ENCODE data around the gene RCOR1. TPM values are rescaled to one million over a fixed set of nuclear protein-coding genes. Genes with fewer than 3 reads are reported as not detected.

Gene RCOR1
- total RNA-seq, 1 donor, result 23.7 TPM

DNA sequence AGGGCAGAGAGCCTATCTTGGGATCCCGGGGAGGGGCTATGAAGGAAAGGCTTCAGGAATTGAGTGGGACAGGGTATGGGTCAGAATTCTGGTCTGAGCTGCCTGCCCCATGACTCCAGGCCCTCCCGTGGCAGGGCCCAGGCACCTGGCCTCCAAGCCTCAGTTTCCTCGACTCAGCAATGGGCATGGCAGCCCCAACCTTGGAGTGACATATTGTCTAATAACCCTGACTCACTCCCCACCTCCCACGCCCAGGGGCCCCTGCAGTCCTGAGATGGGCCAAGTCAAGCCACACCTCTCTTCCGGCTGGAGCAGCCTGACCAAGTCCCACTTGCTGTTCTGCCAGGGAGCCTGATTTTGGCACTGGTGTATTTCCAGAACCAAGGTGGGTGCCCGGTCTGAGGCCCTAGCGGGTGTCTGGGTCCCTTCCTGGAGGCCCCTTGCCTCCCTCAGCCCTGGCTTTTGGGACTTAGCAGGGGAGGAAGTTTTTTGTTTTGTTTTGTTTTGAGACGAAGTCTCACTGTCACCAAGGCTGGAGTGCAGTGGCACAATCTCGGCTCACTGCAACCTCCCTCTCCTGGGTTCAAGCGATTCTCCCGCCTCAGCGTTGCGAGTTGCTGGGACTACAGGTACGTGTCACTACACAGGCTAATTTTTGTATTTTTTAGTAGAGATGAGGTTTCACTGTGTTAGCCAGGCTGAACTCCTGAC, 40.3 kb upstream of the RCOR1 start:
- no peak for TF ChIP-seq CTCF (IDR thresholded peaks at IDR 0.05; ENCODE audit: insufficient read depth, low read depth, low read length)
- peak; percentile 42 for DNase-seq (ENCODE audit: low read depth)
- H3K4me3 ChIP-seq (ENCODE audit: low read depth, low read length), result no peak overlapping the region

DNA sequence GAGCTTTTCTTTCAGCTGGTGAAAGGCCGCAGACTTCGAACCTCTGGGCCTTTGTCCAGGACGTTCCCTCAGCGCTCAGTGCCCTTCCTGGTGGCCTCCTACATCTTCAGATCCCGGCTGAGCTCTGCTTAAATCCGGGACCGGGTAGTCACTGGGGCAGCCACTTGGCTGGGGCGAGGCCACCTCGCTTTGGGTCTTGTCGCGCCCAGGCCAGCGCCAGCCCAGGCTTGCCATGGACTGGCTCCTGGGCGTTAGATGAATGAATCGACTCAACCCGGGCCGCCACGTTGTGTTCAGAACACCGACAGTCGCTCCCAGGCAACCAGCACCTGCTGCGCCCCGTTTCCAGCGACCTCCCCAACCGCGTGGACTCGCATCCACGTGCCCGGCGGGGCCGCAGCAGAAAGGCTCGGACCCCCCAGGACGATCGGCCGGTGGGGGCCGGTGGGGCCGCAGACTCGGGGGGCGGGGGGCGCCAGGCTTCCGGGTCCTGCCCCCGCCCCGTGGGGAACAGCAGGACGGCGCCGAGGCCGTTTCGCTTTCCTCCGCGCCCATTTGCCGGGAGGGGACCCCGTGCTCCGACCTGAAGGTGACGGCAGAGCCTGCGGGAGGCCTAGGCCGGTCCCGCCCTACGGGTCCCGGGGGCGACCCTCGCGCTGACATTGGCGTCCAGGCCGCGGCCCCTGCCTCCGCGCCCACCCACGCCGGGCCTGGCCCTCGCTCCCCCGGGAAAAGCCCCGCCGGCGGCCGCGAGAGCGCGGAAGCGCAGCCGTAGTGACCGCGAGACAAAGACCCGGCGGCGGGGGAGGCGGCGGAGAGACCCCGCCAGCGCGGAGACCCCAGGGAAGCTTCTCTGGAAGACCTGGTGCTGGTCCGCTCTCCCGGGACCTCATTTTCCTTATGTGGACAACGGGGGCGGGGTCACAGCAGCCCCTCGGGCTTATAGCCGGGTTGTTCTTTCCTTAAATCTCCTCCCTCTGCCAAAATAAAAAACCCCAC, 37.3 kb upstream of the RCOR1 start:
- H3K4me3 ChIP-seq (ENCODE audit: low read depth, low read length), result peak overlapping the region; percentile 62
- no peak for TF ChIP-seq CTCF (IDR thresholded peaks at IDR 0.05; ENCODE audit: insufficient read depth, low read depth, low read length)
- DNase-seq (ENCODE audit: low read depth), result peak; percentile 39

DNA sequence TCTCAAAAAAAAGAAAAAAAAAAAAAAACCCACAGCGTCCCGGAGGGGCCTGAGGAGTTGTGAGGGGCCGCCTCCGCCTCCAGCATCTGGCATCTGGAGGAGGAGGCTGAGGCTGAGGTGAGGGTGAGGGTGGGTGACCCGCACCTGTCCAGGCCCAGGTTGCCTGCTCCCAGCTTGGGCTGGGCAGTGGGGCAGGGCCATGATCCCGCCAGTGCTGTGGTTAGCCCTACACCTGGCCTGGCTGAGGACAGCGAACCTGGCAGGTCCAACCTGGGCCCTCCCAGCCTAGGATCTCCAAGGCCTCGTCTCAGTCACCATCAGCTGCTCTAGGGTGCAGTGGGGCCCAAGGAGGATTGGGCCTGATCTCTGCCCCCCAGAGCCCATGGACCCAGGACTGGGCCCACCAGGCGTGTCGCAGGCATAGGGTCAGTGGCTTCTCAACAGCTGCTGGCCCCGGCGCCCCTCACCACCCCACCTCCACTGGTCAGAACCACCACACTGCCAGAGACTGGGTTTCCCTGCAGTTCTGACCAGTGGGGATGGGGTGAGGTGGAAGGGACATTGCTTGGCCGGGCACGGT, 36.3 kb upstream of the RCOR1 start:
- DNase-seq (ENCODE audit: low read depth), result no peak
- no peak overlapping the region for H3K4me3 ChIP-seq (ENCODE audit: low read depth, low read length)
- no peak for TF ChIP-seq CTCF (IDR thresholded peaks at IDR 0.05; ENCODE audit: insufficient read depth, low read depth, low read length)

- DNase-seq (ENCODE audit: low read depth), result no peak
- TF ChIP-seq CTCF (IDR thresholded peaks at IDR 0.05; ENCODE audit: insufficient read depth, low read depth, low read length), result no peak
- H3K4me3 ChIP-seq (ENCODE audit: low read depth, low read length), result no peak overlapping the region
Measured at GRCh38 chr14:102557434-102558226, 34.8 kb upstream of the RCOR1 start.

DNA sequence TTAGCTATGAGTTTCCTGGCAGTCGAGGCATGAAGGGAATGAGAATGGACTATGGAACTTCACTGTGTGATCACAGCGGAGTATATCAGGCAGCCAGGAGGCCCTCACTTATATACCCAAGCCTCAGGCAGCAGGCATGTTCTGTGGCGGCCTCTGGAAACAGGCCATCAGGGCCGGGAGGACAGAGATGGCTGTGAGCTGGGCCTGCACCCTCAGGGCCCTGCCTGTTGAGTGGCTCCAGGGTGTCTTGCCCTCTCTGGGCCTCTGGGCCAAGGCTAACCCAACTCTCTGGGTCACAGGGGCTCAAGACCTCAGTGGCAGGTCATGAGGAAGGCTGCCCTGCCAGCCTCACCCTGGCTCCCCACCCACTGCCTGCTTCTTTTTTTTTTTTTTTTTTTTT, 33.9 kb upstream of the RCOR1 start:
- TF ChIP-seq CTCF (IDR thresholded peaks at IDR 0.05; ENCODE audit: insufficient read depth, low read depth, low read length), result no peak
- no peak overlapping the region for H3K4me3 ChIP-seq (ENCODE audit: low read depth, low read length)
- no peak for DNase-seq (ENCODE audit: low read depth)
